HG03039 (cell line): Measurements from ENCODE around the gene HIP1.
"Not testable (repeated sequence)": the region's sequence is repeated elsewhere in the genome, so short reads cannot be mapped to it uniquely, and the experiment has no call there.

Experiments used
- ATAC-seq: cut with Tn5 transposase; IDR thresholded peaks from one replicate; pipeline ENCODE4 v1.9.1; 2021; ENCODE audit warnings: mild to moderate bottlenecking, moderate library complexity; ENCODE audit not compliant: unreplicated experiment

The HIP1 gene

DNA sequence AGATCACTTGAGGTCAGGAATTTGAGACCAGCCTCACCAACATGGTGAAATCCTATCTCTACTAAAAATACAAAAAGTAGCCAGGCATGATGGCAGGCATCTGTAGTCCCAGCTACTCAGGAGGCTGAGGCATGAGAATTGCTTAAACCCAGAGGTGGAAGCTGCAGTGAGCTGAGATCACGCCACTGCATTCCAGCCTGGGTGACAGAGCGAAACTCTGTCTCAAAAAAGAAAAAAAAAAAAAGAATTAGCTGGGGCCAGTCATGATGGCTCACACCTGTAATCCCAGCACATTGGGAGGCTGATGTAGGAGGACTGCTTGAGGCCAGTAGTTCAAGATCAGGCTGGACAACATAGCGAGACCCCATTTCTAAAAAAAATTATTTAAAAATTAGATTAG lies 21.0 kb downstream of the HIP1 start:
- ATAC-seq, result not testable (repeated sequence)

DNA sequence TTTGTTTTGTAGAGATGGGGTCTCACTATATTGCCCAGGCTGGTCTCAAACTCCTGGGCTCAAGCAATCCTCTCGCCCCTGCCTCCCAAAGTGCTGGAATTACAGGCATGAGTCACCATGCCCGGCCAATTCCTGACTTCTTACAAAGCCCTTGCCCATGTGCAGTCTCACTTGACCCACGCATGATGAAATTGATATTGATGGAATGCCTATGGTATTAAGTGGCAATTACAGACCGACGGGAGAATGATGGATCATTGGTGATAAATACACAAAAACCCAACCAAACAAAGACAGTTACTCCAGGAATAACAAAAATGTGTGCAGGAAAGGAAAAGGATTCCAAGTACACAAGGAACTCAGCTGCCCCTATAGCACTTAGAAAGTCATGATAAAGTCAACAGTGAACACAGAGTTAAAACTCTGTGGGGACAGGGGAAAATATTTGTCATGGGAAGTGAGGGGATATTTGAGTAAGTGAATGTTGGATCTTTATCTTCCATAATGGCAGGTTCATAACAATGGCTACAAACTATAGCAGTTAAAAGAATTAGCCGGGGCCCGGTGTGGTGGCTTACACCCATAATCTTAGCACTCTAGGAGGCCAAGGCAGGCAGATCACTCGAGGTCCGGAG lies 21.6 kb downstream of the HIP1 start:
- ATAC-seq, result no peak

DNA sequence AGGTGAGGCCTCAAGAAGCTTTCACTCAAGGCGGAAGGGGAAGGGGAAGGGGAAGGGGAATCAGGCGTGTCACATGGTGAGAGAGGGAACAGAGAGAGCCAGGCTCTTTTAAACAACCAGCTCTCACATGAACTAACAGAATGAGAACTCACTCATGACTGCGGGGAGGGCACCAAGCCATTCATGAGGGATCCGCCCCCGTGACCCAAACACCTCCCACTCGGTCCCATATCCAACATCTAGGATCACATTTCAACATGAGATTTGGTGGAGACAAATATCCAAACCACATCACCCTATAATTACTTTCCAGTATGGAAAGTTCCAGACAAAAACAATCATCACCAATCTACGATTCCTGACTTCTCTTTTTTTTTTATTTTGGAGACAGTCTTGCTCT lies 22.9 kb downstream of the HIP1 start:
- no peak for ATAC-seq

DNA sequence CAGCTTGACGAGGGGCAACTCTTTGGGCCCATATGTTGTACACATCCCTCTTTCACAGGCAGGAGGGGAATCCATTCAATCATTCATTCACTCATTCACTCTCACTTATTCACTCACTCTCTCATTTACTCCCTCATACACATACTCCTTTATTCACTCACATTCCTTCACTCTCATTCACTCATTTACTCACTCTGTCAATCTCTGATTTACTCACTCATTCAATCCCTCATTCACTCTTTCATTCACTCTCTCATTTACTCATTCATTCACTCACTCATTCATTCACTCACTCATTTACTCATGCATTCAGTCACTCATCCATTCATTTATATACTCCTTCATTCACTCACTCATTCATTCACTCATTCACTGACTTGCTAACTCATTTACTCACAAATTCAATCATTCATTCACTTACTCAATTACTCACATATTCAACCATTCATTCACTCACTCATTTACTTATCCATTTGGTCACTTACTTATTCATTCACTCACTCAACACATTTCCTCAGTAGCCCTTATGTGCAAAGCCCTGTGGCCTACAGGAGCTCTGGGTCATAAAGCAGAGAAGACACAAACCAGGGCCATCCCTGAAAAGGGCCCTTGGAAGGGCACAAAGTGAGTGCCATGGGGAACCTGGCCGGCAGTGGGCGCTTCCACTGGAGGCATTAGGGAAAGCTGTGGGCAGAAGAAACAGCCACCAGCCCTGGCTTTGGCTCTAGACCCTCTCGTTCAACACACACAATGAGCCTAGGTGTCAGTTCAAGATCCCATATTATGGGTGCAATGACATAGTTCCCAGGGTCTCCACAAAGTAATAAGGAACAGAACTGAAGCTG lies 26.0 kb downstream of the HIP1 start:
- ATAC-seq, result no peak

DNA sequence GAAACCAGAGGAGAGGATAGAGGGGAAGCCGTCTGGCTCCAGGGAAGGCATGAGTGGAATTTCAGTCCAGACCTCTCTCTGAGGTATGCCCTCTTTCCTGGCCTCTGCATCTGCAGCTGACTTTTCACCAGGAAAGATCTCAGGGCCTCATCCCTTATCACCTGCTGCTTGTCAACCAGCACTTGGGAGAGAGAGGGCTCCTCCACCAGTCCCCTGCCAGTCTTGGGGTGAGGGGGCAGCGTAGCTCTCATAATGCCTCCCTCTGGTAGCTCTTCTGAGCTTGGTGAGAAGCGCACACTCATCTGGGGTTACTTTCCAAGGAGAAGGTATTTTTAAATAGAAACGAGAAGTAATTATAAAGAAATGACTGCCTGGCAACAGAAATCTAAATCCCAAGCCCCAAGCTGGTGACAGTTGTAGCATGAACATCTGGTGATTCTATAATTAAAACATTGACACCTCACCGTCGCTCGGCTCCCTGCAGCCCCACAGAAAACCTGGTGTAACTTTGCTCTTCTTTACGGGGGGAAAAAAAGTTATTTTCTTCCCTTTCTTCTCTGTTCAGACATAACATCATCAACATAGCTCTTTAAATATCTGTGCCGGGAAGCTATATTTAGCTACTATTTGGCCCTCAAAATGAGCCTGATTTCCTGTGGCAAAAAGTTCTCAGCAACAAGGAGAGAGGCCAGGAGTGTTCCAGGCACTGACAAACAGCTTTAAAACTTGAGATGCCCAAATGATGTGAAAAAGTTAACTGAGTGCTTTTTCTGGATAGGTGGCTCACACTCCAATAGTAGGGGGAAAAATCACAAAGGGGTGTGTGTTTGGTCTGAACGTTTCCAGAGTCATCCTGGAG lies 26.9 kb downstream of the HIP1 start:
- ATAC-seq, result no peak

DNA sequence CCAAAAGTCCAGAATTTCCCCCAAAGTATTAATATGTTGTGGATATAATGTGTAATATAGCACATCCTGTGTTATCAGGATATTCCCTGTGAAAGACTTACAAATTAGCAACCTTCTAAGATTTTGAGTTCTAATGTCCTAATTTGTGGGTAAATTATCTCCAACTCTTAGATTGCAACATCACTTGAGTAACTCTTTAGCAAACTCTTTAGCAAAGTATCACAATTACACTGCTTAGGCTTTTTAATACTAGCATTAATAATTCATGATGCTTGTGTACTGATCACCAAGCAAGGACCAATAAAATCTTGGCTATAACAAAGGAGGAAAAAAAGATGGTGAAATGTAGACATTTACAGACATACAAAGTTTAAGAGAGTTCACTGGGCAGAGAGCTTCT lies 27.7 kb downstream of the HIP1 start:
- no peak for ATAC-seq

DNA sequence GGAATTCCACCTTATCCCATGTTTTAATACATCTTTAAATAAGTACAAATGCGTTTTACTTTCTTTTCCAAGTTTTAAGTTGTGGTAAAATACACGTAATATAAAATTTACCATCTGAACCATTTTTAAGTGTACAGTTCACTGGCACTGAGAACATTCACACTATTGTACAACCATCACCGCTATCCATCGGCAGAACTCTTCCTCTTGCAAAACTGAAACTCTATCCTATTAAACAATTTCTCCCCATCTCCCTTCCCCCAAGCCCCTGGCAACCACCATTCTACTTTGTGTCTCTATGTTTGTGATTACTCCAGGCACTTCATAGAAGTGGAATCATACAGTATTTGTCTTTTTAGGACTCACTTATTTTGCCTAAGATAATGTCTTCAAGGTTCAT lies 33.8 kb downstream of the HIP1 start:
- no peak for ATAC-seq

DNA sequence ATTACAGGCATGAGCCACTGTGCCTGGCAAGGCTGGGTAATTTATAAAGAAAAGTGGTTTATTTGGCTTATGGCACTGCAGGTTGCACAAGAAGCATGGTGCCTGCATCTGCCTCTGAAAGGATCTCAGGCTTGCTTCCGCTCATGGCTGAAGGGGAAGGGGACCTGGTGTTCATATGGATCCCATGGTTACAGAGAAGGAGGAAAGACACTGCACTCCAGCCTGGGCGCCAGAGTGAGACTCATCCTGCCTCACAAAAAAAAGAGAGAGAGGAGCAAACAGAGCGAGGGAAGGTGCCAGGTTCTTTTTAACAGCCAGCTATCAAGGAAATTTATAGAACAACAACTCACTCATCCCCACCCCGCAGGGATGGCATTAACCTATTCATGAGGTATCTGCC lies 36.2 kb downstream of the HIP1 start:
- ATAC-seq, result no peak

DNA sequence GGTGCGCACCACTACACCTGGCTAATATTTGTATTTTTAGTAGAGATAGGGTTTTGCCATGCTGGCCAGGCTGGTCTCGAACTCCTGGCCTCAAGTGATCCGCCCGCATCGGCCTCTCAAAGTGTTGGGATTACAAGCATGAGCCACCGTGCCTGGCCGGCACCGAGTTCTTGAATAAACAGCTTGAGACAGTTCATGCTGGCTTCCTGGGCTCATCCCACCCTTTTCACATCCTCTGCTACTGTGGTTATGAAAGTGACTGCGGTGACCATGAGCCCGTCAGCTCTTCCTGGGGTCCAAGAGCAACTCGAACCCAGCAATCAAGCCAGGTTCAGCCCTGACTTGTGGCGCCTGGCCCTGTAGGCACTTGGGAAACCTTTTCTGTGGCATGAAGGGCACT lies 38.7 kb downstream of the HIP1 start:
- no peak for ATAC-seq

DNA sequence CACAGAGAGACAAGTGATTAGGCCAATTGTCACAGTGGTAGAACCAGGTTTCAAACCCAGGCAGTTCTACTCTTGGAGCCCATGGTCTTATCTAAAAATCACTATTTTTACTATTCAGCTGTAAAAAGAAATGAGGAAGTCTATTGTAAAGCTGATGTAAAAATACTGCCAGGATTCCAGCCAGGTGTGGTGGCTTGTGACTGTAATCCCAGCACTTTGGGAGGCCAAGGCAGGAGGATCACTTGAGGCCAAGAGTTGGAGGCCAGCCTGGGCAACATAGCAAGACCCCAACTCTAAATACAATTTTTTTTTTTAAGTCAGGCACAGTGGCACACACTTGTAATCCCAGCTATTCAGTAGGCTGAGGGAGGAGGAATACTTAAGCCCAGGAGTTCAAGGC lies 40.4 kb downstream of the HIP1 start:
- no peak for ATAC-seq

DNA sequence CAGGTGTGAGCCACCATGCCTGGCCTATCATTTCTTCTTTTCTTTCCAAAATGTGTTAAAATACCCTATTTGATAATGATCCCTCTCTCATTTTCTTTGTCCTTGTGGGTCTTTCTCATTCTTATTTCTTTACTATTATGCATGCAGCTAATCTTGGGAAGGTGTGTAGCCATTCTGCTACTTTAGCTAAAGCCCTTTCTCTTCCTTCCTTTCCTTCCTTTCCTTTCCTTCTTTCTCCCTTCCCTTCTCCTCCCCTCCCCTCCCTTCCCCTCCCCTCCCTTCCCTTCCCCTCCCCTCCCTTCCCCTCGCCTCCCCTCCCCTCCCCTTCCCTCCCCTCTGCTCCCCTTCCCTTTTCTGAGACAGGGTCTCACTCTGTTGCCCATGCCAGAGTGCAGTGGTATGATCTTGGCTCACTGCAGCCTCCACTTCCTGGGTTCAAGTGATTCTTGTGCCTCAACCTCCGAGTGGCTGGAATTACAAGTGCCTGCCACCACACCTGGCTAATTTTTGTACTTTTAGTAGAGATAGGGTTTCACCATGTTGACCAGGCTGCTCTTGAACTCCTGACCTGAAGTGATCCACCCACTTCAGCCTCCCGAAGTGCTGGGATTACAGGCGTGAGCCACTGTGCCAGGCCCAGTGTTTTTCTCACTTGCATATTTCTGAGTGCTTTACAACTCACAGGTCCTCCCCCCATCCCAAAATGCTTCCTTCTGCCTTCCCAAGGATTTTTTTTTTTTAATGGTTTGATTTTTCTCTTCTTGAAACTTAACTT lies 42.3 kb downstream of the HIP1 start:
- ATAC-seq, result no peak

DNA sequence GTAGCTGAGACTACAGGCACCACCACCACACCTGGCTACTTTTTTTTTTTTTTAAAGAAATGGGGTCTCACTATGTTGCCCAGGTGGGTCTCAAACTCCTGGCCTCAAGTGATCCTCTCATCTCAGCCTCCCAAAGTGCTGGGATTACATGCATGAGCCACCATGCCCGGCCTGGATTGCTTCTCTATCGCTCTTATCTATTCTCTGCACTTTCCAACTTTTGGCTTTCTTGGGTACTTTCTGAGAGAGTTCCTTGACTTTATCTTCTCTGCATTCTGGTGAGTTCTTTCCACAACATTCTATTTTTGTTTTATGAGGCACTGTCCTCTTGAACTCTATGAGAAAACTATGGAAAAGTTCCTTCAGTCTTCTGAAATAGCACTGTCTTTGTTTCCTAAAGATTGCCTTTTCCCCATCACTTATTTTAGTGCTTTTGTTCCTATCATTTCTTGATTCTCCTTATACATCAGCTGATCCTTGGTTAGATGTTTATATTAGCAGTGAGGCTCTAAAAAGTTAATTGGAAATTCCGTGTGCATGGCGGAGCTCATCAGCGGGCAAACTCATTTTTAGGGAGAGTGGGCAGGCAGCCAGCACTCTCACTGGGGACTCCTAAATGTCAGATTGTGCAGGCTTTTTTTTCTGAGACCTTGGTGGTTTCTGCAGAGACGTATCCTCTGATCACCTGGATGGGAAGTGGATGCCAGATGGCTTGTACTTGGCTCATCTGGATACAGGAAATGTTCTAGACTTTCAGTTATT lies 43.9 kb downstream of the HIP1 start:
- ATAC-seq, result no peak

DNA sequence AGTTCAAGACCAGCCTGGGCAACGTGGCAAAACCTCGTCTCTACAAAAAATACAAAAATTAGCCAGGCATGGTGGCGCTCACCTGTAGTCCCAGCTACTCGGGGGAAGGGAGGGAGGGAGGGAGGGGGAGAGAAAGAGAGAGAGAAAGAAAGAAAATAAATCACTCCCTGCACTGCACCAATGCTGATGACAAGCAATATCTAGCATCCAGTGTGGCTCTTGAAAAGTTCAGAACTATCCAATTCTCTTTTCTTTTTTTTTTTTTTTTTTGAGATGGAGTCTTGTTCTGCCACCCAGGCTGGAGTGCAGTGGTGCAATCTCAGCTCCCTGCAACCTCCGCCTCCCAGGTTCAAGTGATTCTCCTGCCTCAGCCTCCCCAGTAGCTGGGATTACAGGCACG lies 45.1 kb downstream of the HIP1 start:
- not testable (repeated sequence) for ATAC-seq

DNA sequence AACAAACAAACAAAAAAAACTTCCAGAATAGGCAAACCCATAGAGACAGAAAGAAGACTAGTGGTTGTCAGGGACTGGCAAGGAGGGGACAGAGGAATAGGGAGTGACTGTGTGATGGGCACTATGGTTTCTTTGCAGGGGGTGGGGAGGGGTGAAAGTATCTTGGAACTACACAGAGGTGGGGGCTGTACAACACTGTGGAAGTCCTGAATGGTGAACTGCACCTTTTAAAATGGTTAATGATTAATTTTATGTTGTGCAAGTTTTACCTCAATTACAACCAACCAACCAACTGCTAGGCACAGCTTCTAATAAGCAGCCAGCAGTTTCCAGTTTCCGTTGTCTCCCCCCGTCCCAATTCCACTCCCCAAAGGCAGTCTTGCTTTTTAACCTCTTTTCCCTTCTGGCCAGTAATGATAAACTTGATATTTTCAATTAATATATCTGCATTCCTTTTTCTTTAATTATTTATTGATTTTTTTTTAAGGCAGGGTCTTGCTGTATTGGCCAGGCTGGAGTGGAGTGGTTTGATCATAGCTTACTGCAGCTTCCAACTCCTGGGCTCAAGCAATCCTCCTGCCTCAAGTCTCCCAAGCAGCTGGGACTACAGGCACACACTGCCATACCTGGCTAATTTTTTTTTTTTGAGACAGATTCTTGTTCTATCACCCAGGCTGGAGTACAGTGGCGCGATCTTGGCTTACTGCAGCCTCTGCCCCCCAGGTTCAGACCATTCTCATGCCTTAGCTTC lies 46.8 kb downstream of the HIP1 start:
- ATAC-seq, result no peak

DNA sequence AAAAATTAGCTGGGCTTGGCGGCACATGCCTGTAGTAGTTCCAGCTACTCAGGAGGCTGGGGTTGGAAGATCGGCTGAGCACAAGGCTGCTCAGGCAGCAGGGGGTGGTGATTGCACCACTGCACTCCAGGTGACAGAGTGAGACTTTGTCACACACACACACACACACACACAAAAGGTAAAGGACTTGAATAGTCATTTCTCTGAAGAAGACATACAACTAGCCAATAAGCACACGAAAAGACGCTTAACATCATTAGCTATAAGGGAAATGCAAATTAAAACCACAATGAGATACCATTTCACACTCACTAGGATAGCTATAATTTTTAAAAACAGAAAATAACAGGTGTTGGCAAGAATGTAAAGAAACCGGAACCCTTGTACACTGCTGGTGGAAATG lies 48.6 kb downstream of the HIP1 start:
- ATAC-seq, result no peak

DNA sequence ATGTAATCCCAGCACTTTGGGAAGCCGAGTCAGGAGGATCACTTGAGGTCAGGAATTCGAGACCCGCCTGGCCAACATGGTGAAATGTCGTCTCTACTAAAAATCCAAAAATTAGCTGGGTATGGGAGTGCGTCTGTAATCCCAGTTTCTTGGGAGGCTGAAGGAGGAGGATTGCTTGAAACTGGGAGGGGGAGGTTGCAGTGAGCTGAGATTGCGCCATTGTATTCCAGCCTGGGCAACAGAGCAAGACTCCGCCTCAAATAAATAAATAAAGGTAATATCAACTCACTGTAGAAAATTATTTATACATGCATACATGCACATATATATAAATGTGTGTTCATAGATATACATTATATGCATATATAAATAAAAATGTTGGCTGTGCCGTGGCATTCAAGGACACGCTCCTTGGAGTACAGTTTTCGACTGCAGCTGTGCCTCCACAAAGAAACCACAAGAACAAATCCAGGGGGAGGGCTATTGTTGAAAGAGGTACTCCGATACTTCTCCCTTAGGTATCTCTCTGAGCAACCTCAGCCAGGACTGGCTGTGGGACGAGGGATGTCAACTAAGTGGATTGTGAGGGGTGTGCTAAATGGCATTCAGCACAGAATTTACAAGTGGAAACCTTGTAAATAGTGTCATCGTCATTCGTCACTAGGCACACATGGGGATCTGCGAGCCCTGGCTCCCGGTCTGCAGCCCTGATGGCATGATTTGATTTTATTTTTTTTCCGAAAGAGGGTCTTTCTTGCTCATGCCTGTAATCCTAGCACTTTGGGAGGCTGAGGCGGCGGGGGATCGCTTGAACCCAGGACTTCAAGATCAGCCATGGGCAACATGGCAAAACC lies 49.3 kb downstream of the HIP1 start:
- ATAC-seq, result no peak

DNA sequence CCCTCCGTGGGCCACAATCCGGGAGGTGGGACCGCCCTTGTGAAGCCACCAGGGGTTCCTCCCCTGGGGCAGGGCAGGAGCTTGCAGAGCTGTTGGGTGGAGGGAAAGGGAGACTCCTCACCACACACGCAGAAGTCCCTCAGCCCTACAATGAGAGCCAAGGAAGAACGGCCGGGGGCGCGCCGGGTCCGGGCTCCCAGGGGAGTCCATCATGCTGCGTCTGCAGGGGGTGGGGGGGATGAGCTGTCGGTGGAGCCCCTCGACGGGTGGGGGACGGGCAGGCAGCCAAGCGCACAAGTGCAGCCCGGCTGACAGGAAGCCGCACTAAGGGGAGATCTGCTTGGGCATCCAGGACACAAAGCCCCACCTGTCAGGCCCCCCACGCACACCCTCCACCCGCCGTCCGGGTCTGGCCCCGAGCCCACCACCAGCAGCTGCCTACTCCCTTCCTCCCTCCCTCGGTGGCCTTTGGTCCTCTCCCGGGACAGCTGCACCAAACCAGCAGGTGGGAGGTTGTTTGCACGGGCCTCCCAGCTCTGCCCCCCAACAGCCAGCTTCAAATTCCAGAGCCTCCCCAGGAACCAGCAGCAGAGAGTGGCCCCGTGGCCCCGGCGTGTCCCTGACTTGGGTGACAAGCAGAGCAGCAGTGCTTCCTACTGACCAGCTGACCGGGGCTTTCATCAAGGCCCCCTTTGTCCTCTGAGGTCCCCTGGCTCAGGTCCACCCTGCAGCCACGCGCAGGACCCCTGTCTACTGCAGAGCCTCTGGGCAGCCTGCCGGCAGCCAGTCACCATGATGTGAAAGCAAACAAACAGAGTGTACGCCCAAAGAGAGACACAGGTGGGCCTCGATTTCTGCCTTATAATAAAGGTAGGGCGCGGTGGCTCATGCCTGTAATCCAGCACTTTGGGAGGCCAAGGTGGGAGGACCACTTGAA lies 50.3 kb downstream of the HIP1 start:
- ATAC-seq, result no peak
